AG09309 (cell line): Measurements from ENCODE around the gene ZBTB17.

Experiments used
- DNase-seq: peaks from one replicate; pipeline ENCODE4 v3.0.0-alpha.2; 2010; ENCODE audit warnings: low read depth
- H3K4me3 ChIP-seq: 2 replicates; pipeline ENCODE4 v1.5.1; 2011; ENCODE audit warnings: mild to moderate bottlenecking, low read depth, low read length, moderate library complexity; ENCODE audit not compliant: control insufficient read depth
- TF ChIP-seq, protein P1 (sequence below): IDR thresholded peaks from 2 replicates; pipeline ENCODE4 v1.5.1; 2011; ENCODE audit warnings: mild to moderate bottlenecking, low read depth, low read length, inconsistent platforms; ENCODE audit not compliant: insufficient read depth, control insufficient read depth; ENCODE audit errors: missing control alignments

Gene ZBTB17

DNA sequence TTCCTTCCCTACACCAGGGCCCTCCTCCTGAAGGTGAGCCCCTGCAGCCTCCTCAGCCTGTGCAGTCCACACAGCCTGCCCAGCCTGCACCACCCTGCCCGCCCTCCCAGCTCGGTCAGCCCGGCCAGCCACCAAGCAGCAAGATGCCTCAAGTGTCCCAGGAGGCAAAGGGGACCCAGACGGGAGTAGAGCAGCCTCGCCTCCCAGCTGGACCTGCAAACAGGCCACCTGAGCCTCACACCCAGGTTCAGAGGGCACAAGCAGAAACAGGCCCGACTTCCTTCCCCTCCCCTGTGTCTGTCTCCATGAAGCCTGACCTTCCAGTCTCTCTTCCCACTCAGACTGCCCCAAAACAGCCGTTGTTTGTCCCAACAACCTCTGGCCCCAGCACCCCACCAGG lies 38.8 kb downstream of the ZBTB17 start:
- no peak overlapping the region for H3K4me3 ChIP-seq
- DNase-seq: no peak
- TF ChIP-seq, protein P1, sequence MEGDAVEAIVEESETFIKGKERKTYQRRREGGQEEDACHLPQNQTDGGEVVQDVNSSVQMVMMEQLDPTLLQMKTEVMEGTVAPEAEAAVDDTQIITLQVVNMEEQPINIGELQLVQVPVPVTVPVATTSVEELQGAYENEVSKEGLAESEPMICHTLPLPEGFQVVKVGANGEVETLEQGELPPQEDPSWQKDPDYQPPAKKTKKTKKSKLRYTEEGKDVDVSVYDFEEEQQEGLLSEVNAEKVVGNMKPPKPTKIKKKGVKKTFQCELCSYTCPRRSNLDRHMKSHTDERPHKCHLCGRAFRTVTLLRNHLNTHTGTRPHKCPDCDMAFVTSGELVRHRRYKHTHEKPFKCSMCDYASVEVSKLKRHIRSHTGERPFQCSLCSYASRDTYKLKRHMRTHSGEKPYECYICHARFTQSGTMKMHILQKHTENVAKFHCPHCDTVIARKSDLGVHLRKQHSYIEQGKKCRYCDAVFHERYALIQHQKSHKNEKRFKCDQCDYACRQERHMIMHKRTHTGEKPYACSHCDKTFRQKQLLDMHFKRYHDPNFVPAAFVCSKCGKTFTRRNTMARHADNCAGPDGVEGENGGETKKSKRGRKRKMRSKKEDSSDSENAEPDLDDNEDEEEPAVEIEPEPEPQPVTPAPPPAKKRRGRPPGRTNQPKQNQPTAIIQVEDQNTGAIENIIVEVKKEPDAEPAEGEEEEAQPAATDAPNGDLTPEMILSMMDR: no peak

DNA sequence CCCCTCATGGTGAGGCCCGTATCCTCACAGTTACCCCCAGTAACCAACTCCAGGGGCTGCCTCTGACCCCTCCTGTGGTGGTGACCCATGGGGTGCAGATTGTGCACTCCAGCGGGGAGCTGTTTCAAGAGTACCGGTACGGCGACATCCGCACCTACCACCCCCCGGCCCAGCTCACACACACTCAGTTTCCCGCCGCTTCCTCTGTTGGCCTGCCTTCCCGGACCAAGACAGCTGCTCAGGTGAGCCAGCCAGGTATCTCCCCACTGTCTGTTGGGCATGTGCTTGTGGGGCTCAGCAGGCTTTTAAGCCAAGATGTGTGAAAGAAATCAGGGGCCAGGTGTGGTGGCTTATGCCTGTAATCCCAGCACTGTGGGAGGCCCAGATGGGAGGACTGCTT lies 39.9 kb downstream of the ZBTB17 start:
- DNase-seq: no peak
- TF ChIP-seq, protein P1: no peak
- H3K4me3 ChIP-seq: no peak overlapping the region

DNA sequence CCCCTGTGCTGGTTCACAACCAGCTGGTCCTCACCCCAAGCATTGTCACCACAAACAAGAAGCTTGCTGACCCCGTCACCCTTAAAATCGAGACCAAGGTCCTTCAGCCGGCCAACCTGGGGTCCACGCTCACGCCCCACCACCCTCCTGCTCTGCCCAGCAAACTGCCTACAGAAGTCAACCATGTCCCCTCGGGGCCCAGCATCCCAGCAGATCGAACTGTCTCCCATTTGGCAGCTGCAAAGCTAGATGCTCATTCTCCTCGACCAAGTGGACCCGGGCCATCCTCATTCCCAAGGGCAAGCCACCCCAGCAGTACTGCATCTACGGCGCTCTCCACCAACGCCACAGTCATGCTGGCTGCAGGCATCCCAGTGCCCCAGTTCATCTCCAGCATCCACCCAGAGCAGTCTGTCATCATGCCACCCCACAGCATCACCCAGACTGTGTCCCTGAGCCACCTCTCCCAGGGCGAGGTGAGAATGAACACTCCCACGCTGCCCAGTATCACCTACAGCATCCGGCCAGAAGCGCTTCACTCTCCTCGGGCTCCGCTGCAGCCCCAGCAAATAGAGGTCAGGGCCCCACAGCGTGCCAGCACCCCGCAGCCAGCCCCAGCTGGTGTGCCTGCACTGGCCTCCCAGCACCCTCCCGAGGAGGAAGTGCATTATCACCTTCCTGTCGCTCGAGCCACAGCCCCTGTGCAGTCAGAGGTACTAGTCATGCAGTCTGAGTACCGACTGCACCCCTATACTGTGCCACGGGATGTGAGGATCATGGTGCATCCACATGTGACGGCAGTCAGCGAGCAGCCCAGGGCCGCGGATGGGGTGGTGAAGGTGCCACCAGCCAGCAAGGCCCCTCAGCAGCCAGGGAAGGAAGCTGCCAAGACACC lies 40.6 kb downstream of the ZBTB17 start:
- H3K4me3 ChIP-seq: no peak overlapping the region
- no peak for DNase-seq
- TF ChIP-seq, protein P1: no peak

DNA sequence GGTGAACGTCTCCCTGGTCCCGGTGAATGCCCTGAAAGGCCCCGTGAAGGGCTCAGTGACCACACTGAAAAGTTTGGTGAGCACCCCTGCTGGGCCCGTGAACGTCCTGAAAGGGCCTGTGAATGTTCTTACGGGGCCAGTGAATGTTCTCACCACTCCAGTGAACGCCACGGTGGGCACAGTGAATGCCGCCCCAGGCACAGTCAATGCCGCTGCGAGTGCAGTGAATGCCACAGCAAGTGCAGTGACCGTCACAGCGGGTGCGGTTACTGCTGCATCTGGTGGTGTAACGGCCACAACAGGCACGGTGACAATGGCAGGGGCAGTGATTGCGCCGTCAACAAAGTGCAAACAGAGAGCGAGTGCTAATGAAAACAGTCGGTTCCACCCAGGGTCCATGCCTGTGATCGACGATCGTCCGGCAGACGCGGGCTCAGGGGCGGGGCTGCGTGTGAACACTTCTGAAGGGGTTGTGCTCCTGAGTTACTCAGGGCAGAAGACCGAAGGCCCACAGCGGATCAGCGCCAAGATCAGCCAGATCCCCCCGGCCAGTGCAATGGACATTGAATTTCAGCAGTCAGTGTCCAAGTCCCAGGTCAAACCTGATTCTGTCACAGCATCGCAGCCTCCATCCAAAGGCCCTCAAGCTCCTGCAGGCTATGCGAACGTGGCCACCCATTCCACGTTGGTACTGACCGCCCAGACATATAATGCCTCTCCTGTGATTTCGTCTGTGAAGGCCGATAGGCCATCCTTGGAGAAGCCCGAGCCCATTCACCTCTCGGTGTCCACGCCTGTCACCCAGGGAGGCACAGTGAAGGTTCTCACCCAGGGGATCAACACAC lies 41.5 kb downstream of the ZBTB17 start:
- TF ChIP-seq, protein P1: no peak

DNA sequence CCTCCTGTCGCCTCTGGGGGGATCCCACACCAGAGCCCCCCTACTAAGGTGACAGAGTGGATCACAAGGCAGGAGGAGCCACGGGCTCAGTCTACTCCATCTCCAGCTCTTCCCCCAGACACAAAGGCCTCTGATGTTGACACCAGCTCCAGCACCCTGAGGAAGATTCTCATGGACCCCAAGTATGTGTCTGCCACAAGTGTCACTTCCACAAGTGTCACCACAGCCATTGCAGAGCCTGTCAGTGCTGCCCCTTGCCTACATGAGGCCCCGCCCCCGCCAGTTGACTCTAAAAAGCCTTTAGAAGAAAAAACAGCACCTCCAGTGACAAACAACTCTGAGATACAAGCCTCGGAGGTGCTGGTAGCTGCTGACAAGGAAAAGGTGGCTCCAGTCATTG lies 42.2 kb downstream of the ZBTB17 start:
- TF ChIP-seq, protein P1: no peak
- DNase-seq: no peak
- no peak overlapping the region for H3K4me3 ChIP-seq

More for the DNA sequence above, 41.5 kb downstream of the ZBTB17 start:
- DNase-seq: no peak
- H3K4me3 ChIP-seq: no peak overlapping the region

DNA sequence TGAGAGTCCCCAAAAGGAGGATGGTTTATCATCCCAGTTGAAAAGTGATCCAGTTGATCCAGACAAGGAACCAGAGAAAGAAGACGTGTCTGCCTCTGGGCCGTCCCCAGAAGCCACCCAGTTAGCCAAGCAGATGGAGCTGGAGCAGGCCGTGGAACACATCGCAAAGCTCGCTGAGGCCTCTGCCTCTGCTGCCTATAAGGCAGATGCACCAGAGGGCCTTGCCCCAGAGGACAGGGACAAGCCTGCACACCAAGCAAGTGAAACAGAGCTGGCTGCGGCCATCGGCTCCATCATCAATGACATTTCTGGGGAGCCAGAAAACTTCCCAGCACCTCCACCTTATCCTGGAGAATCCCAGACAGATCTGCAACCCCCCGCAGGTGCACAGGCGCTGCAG lies 43.3 kb downstream of the ZBTB17 start:
- no peak for DNase-seq
- TF ChIP-seq, protein P1: no peak
- H3K4me3 ChIP-seq: no peak overlapping the region
